GM20000 (cell line): Measurements from ENCODE around the gene MARCO.
"Not testable (repeated sequence)": the region's sequence is repeated elsewhere in the genome, so short reads cannot be mapped to it uniquely, and the experiment has no call there.

Source experiments
- DNase-seq: peaks from one replicate; pipeline ENCODE4 v3.0.0; 2012; ENCODE audit warnings: low spot score
- CTCF ChIP-seq: IDR thresholded peaks from 2 replicates; pipeline ENCODE4 v1.5.1; 2012; ENCODE audit warnings: mild to moderate bottlenecking, control low read depth; ENCODE audit errors: extremely low read depth, missing control alignments

Gene MARCO

GRCh38 chr2:118943286-118943685 is 1.3 kb downstream of the MARCO start:
- DNase-seq: no peak
- no peak for TF ChIP-seq CTCF

- no peak for DNase-seq
- no peak for TF ChIP-seq CTCF
Observed at GRCh38 chr2:118945881-118946280, 3.9 kb downstream of the MARCO start.

- DNase-seq: not testable (repeated sequence)
Observed at GRCh38 chr2:118948266-118948665, 6.3 kb downstream of the MARCO start.

GRCh38 chr2:118954297-118955060 is 12.5 kb downstream of the MARCO start:
- no peak for TF ChIP-seq CTCF
- no peak for DNase-seq

- no peak for DNase-seq
- no peak for TF ChIP-seq CTCF
Observed at GRCh38 chr2:118965737-118966136, 23.7 kb downstream of the MARCO start.

GRCh38 chr2:118967124-118967880 is 25.3 kb downstream of the MARCO start:
- no peak for TF ChIP-seq CTCF
- DNase-seq: no peak

- no peak for DNase-seq
Observed at GRCh38 chr2:118968042-118968441, 26.0 kb downstream of the MARCO start.

More at GRCh38 chr2:118968042-118968441, 26.0 kb downstream of the MARCO start:
- no peak for TF ChIP-seq CTCF
